NCI-H2107 treated with DMSO at 0.1 percent for 48 hours (cell line): ENCODE results near the gene ARL8A.

ENCODE experiments used
- DNase-seq: peaks from one replicate; lab custom pipeline; 2025; ENCODE audit not compliant: unreplicated experiment; lab: John Stamatoyannopoulos, UW

ARL8A gene

GRCh38 chr1:202084791-202085681 is 59.5 kb downstream of the ARL8A start:
- DNase-seq, result peak; percentile 99
